ENCODE results near the gene REG4. TPM values are rescaled to one million over a fixed set of nuclear protein-coding genes. Genes with fewer than 3 reads are reported as not detected.
A peak's percentile ranks its signal among the peaks of the same experiment; 100 is the strongest.

The REG4 gene
- total RNA-seq, 1 donor from 2014 or later: 4.3 TPM

GRCh38 chr1:119745034-119745433, 66.2 kb downstream of the REG4 start:
- no peak overlapping the region for H3K4me3 Mint-ChIP-seq
- H3K27ac Mint-ChIP-seq: no peak overlapping the region
- TF ChIP-seq CTCF (conservative IDR thresholded peaks at IDR 0.05): no peak
- H3K9me3 Mint-ChIP-seq: no peaks in the 10 kb centered on the region
- peaks cover 11% of the 10 kb centered on the region for H3K36me3 Mint-ChIP-seq
- no peak for DNase-seq (ENCODE audit: extremely low spot score, unreplicated experiment)
- peaks cover 13% of the 10 kb centered on the region for H3K4me1 Mint-ChIP-seq (ENCODE audit: unreplicated experiment)
- no peaks in the 10 kb centered on the region for H3K27me3 Mint-ChIP-seq

GRCh38 chr1:119744598-119744942, 66.7 kb downstream of the REG4 start:
- peaks cover 13% of the 10 kb centered on the region for H3K4me1 Mint-ChIP-seq (ENCODE audit: unreplicated experiment)
- peaks cover 11% of the 10 kb centered on the region for H3K36me3 Mint-ChIP-seq
- DNase-seq (ENCODE audit: extremely low spot score, unreplicated experiment): no peak
- H3K4me3 Mint-ChIP-seq: no peak overlapping the region
- TF ChIP-seq CTCF (conservative IDR thresholded peaks at IDR 0.05): no peak
- no peaks in the 10 kb centered on the region for H3K9me3 Mint-ChIP-seq
- H3K27ac Mint-ChIP-seq: peak overlapping the region; percentile 13
- no peaks in the 10 kb centered on the region for H3K27me3 Mint-ChIP-seq

Other genes starting within 250 kb of the REG4 start
- 9.9 and 11.8 TPM in 2 replicates for gene ZNF697, start 163.2 kb downstream of the REG4 start, total RNA-seq (ENCODE audit: low replicate concordance)
- gene PHGDH, start 99.5 kb downstream of the REG4 start, total RNA-seq (ENCODE audit: low replicate concordance): 195 and 217 TPM in 2 replicates
- 19.1 and 34.7 TPM in 2 replicates for gene HMGCS2, start 42.6 kb downstream of the REG4 start, total RNA-seq (ENCODE audit: low replicate concordance)
- gene ADAM30, start 85.1 kb upstream of the REG4 start, total RNA-seq (ENCODE audit: low replicate concordance): not detected in 2 replicates

All from type B pancreatic cell (in vitro differentiated cells).